CD4-positive, alpha-beta T cell (primary cell): ENCODE data around the gene ACD. TPM values are rescaled to one million over a fixed set of nuclear protein-coding genes. Genes with fewer than 3 reads are reported as not detected.
A peak's percentile ranks its signal among the peaks of the same experiment; 100 is the strongest.

Experiments used
- ATAC-seq: fragments of 200-7000 bp; cut with Tn5 transposase; one replicate; pipeline ENCODE4 v1.10.0; 2022; ENCODE audit warnings: mild to moderate bottlenecking; ENCODE audit not compliant: poor library complexity
- CTCF ChIA-PET: fragments of 350-600 bp; sonication (Branson Sonifier 250); formaldehyde crosslinking; loops from one replicate; lab custom pipeline; 2021; ENCODE audit warnings: antibody characterized with exemption, inconsistent platforms; lab: Charles Lee
- POLR2A ChIA-PET: fragments of 350-600 bp; sonication (Branson Sonifier 250); formaldehyde crosslinking; loops from one replicate; lab custom pipeline; 2021; ENCODE audit warnings: antibody characterized with exemption, inconsistent platforms; lab: Charles Lee
- DNase-seq, 14 experiments: peaks; one replicate each; pipeline ENCODE4 v3.0.0-alpha.2; 2013 to 2020; ENCODE audit warnings: mixed read lengths in 2 of 14
- H3K27ac ChIP-seq, 2 donors: one replicate each; pipeline versions ENCODE4 v1.5.1 to v1.7.0; 2013; ENCODE audit warnings: low read length in 2 of 2, low read depth in 1 of 2, mild to moderate bottlenecking in 1 of 2
- H3K27me3 ChIP-seq, 2 experiments: 1 replicate in 1 of 2; 2 replicates in 1 of 2; pipeline versions ENCODE4 v1.6.1 to v1.7.0; 2013; ENCODE audit warnings: low read length in 2 of 2, control low read depth in 1 of 2, mild to moderate bottlenecking in 1 of 2, moderate library complexity in 1 of 2; ENCODE audit not compliant: insufficient read depth in 2 of 2, control insufficient read depth in 1 of 2
- H3K36me3 ChIP-seq: one replicate; pipeline ENCODE4 v1.6.1; 2013; ENCODE audit warnings: low read length, control low read depth; ENCODE audit not compliant: insufficient read depth
- H3K4me1 ChIP-seq: one replicate; pipeline ENCODE4 v1.6.1; 2013; ENCODE audit warnings: low read length, control low read depth; ENCODE audit not compliant: insufficient read depth
- H3K4me3 ChIP-seq: one replicate; pipeline ENCODE4 v1.5.1; 2013; ENCODE audit warnings: mild to moderate bottlenecking, low read length, moderate library complexity
- H3K9me3 ChIP-seq, 2 experiments: 1 replicate in 1 of 2; 2 replicates in 1 of 2; pipeline versions ENCODE4 v1.6.1 to v1.7.0; 2013; ENCODE audit warnings: low read length in 2 of 2, mild to moderate bottlenecking in 2 of 2, control low read depth in 1 of 2, moderate library complexity in 1 of 2; ENCODE audit not compliant: control insufficient read depth in 1 of 2, insufficient read depth in 1 of 2
- H3K27ac Mint-ChIP-seq: one replicate; pipeline ENCODE4 v1.8.0; 2020; ENCODE audit warnings: mixed read lengths
- H3K27me3 Mint-ChIP-seq: one replicate; pipeline ENCODE4 v1.8.0; 2021; ENCODE audit warnings: mixed read lengths
- H3K36me3 Mint-ChIP-seq: one replicate; pipeline ENCODE4 v1.8.0; 2021; ENCODE audit warnings: low read depth, mixed read lengths
- H3K4me1 Mint-ChIP-seq: one replicate; pipeline ENCODE4 v1.8.0; 2021; ENCODE audit warnings: low read depth, mixed read lengths
- H3K4me3 Mint-ChIP-seq: one replicate; pipeline ENCODE4 v1.8.0; 2020; ENCODE audit warnings: mild to moderate bottlenecking, mixed read lengths
- H3K9me3 Mint-ChIP-seq: one replicate; pipeline ENCODE4 v1.8.0; 2020; ENCODE audit warnings: mixed read lengths
- CTCF ChIP-seq: fragments of 200-600 bp; IDR thresholded peaks from one replicate; pipeline ENCODE4 v1.8.0; 2022; ENCODE audit warnings: antibody characterized with exemption, mild to moderate bottlenecking
- intact Hi-C, 2 experiments: fragments of 100-400 bp; cut with DNase I in 1 of 2; cut with micrococcal nuclease in 1 of 2; formaldehyde crosslinking; loops; one replicate each; pipeline versions ENCODE4 v1.15.1 to v1.9.0; 2023 to 2025; cut with DNase I, micrococcal nuclease
- total RNA-seq, 174 experiments: library from RNA in 2 of 174; stranded (reverse) in 2 of 174; gene quantifications; one replicate each; pipeline ENCODE4 v1.2.3 and lab custom pipeline; 2021 to 2026

Gene ACD
- total RNA-seq, 2 experiments from 2014 or later, result 21.6 to 26.0 TPM

GRCh38 chr16:67653128-67653788 is 6.8 kb downstream of the ACD start:
- Mint-ChIP-seq H3K27me3 (no peaks in the 10 kb centered on the region), H3K27ac (no peak overlapping the region), H3K4me1 (peaks cover 12% of the 10 kb centered on the region), H3K36me3 (peaks cover 62% of the 10 kb centered on the region), H3K9me3 (no peaks in the 10 kb centered on the region), H3K4me3 (no peak overlapping the region)
- ATAC-seq (no peak), DNase-seq (peak in 1 of 14 experiments; percentile 38)
- H3K27me3 ChIP-seq, result no peaks in the 10 kb centered on the region
- no peak for TF ChIP-seq CTCF
- CTCF ChIA-PET, result no interaction called here
- no peaks in the 10 kb centered on the region for H3K9me3 ChIP-seq
- peaks cover 8% of the 10 kb centered on the region for H3K4me1 ChIP-seq
- H3K4me3 ChIP-seq, result no peak overlapping the region
- no peak overlapping the region for H3K27ac ChIP-seq
- intact Hi-C loops, result no loop called here
- peaks cover 87% of the 10 kb centered on the region for H3K36me3 ChIP-seq
- POLR2A ChIA-PET, result no interaction called here

- H3K27me3 Mint-ChIP-seq, result no peaks in the 10 kb centered on the region
- H3K9me3 Mint-ChIP-seq, result no peaks in the 10 kb centered on the region
- intact Hi-C loops, result no loop called here
- DNase-seq (no peak), ATAC-seq (no peak)
- peaks cover 12% of the 10 kb centered on the region for H3K4me1 Mint-ChIP-seq
- no peak overlapping the region for H3K27ac Mint-ChIP-seq
- H3K4me3 Mint-ChIP-seq, result no peak overlapping the region
- TF ChIP-seq CTCF, result no peak
- ChIA-PET CTCF (no interaction called here), POLR2A (no interaction called here)
- H3K4me3 ChIP-seq, result no peak overlapping the region
- no peak overlapping the region for H3K27ac ChIP-seq
- H3K9me3 ChIP-seq, result no peaks in the 10 kb centered on the region
- H3K36me3 ChIP-seq, result peaks cover 87% of the 10 kb centered on the region
- H3K36me3 Mint-ChIP-seq, result peaks cover 62% of the 10 kb centered on the region
- peaks cover 6% of the 10 kb centered on the region for H3K4me1 ChIP-seq
- H3K27me3 ChIP-seq, result no peaks in the 10 kb centered on the region
Observed at GRCh38 chr16:67652578-67653127, 7.4 kb downstream of the ACD start.

- intact Hi-C loops, result no loop called here
- Histone ChIP-seq H3K4me1 (peaks cover 13% of the 10 kb centered on the region), H3K9me3 (no peaks in the 10 kb centered on the region), H3K4me3 (no peak overlapping the region), H3K27ac (no peak overlapping the region), H3K27me3 (no peaks in the 10 kb centered on the region), H3K36me3 (peaks cover 84% of the 10 kb centered on the region)
- Mint-ChIP-seq H3K4me1 (peaks cover 12% of the 10 kb centered on the region), H3K4me3 (no peak overlapping the region), H3K27ac (no peak overlapping the region), H3K27me3 (no peaks in the 10 kb centered on the region), H3K36me3 (peaks cover 68% of the 10 kb centered on the region), H3K9me3 (no peaks in the 10 kb centered on the region)
- DNase-seq (no peak), ATAC-seq (no peak)
- ChIA-PET POLR2A (no interaction called here), CTCF (no interaction called here)
- TF ChIP-seq CTCF, result no peak
Observed at GRCh38 chr16:67651847-67652246, 8.2 kb downstream of the ACD start.
